A673 (cell line): ENCODE measurements around the gene CFAP52. TPM values are rescaled to one million over a fixed set of nuclear protein-coding genes. Genes with fewer than 3 reads are reported as not detected.

Experiments
- BruUV-seq: library from RNA; stranded (reverse); fragments of 400-500 nt; replicated peaks from 2 replicates; lab custom pipeline; 2021; lab: Mats Ljungman, UMichigan
- CTCF ChIA-PET: fragments of 300-600 bp; sonication (Branson Sonifier 250); formaldehyde crosslinking; loops from one replicate; lab custom pipeline; 2022; ENCODE audit warnings: antibody characterized with exemption; lab: Charles Lee
- POLR2A ChIA-PET: fragments of 300-600 bp; sonication (Branson Sonifier 250); formaldehyde crosslinking; loops from one replicate; lab custom pipeline; 2022; ENCODE audit warnings: antibody characterized with exemption; ENCODE audit not compliant: low non-redundant PET; lab: Charles Lee
- DNase-seq: peaks from one replicate; pipeline ENCODE4 v3.0.0-alpha.2; 2015; ENCODE audit warnings: low spot score
- H3K27ac ChIP-seq: fragments of 200-600 bp; sonication (generic); 2 replicates; pipeline ENCODE4 v1.5.1; 2016; ENCODE audit warnings: mixed run types, low read depth, mild to moderate bottlenecking, mixed read lengths, antibody characterized with exemption, low read length; ENCODE audit not compliant: poor library complexity, severe bottlenecking
- H3K27me3 ChIP-seq: fragments of 200-600 bp; sonication (generic); replicated peaks from 2 replicates; pipeline ENCODE4 v1.6.1; 2017; ENCODE audit warnings: mixed run types, low read depth, mild to moderate bottlenecking, mixed read lengths, antibody characterized with exemption, low read length; ENCODE audit not compliant: insufficient read depth, poor library complexity
- H3K36me3 ChIP-seq: fragments of 200-600 bp; sonication (generic); 2 replicates; pipeline ENCODE4 v1.6.1; 2016; ENCODE audit warnings: mixed run types, mild to moderate bottlenecking, mixed read lengths, antibody characterized with exemption, low read length; ENCODE audit not compliant: insufficient read depth, poor library complexity, severe bottlenecking
- H3K4me1 ChIP-seq: fragments of 200-600 bp; sonication (generic); 2 replicates; pipeline ENCODE4 v1.6.1; 2017; ENCODE audit warnings: mixed run types, mild to moderate bottlenecking, mixed read lengths, antibody characterized with exemption, low read length; ENCODE audit not compliant: insufficient read depth, poor library complexity, severe bottlenecking
- H3K4me3 ChIP-seq: fragments of 200-600 bp; sonication (generic); 2 replicates; pipeline ENCODE4 v1.5.1; 2016; ENCODE audit warnings: low read depth, mixed run types, mild to moderate bottlenecking, mixed read lengths, low read length; ENCODE audit not compliant: poor library complexity, severe bottlenecking
- H3K9me3 ChIP-seq: fragments of 200-600 bp; sonication (generic); 2 replicates; pipeline ENCODE4 v1.6.1; 2016; ENCODE audit warnings: mixed run types, low read depth, mild to moderate bottlenecking, mixed read lengths, antibody characterized with exemption, low read length; ENCODE audit not compliant: poor library complexity, severe bottlenecking
- EZH2 ChIP-seq: fragments of 200-600 bp; sonication (generic); IDR thresholded peaks from 2 replicates; pipeline ENCODE4 v1.6.1; 2017; ENCODE audit warnings: borderline replicate concordance, low read depth, mild to moderate bottlenecking, mixed read lengths, antibody characterized with exemption, low read length; ENCODE audit not compliant: poor library complexity, severe bottlenecking
- intact Hi-C: fragments of 100-400 bp; cut with micrococcal nuclease; formaldehyde crosslinking; loops from one replicate; pipeline ENCODE4 v1.10.0; 2022; ENCODE audit not compliant: unreplicated experiment
- total RNA-seq: library from RNA; stranded (reverse); gene quantifications from 2 replicates; pipeline ENCODE4 v1.2.3, GENCODE V29; 2021
- TF ChIP-seq, protein P1 (sequence below): fragments of 300-800, 200-600 bp; sonication (generic); conservative IDR thresholded peaks from 2 replicates; pipeline ENCODE4 v1.5.1; 2017; ENCODE audit warnings: low read depth, mild to moderate bottlenecking, antibody characterized with exemption, low read length, moderate library complexity, mixed read lengths

CFAP52 gene
- total RNA-seq, 1 experiment from 2014 or later = not detected

DNA sequence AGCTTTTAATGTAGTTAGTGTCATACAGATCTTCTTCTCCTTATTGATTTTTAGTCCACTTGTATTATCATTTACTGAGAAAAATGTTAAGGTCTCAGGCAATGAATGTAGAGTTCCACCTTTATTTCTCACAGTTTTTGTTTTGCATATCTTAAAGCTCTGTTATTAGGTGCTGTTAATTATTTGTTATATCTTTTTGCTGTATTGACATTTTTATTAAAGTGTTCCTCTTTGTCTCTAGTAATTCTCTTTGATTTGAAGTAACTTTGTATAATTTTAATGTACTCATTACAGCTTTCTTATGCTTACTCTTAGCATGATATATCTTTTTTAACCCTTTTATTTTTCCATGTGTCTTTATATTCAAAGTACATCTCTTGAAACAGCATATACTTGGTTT is 46.5 kb downstream of the CFAP52 start:
- no peaks in the 10 kb centered on the region for H3K27me3 ChIP-seq
- no peaks in the 10 kb centered on the region for H3K4me1 ChIP-seq
- no peaks in the 10 kb centered on the region for H3K36me3 ChIP-seq
- no peak overlapping the region for H3K4me3 ChIP-seq
- DNase-seq = no peak
- H3K27ac ChIP-seq = no peak overlapping the region
- no peaks in the 10 kb centered on the region for H3K9me3 ChIP-seq
- no peak for TF ChIP-seq EZH2
- TF ChIP-seq, protein P1, sequence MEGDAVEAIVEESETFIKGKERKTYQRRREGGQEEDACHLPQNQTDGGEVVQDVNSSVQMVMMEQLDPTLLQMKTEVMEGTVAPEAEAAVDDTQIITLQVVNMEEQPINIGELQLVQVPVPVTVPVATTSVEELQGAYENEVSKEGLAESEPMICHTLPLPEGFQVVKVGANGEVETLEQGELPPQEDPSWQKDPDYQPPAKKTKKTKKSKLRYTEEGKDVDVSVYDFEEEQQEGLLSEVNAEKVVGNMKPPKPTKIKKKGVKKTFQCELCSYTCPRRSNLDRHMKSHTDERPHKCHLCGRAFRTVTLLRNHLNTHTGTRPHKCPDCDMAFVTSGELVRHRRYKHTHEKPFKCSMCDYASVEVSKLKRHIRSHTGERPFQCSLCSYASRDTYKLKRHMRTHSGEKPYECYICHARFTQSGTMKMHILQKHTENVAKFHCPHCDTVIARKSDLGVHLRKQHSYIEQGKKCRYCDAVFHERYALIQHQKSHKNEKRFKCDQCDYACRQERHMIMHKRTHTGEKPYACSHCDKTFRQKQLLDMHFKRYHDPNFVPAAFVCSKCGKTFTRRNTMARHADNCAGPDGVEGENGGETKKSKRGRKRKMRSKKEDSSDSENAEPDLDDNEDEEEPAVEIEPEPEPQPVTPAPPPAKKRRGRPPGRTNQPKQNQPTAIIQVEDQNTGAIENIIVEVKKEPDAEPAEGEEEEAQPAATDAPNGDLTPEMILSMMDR = no peak
- intact Hi-C loops = no loop called here
- ChIA-PET POLR2A (no interaction called here), CTCF (no interaction called here)
- BruUV-seq = no TSS peak

DNA sequence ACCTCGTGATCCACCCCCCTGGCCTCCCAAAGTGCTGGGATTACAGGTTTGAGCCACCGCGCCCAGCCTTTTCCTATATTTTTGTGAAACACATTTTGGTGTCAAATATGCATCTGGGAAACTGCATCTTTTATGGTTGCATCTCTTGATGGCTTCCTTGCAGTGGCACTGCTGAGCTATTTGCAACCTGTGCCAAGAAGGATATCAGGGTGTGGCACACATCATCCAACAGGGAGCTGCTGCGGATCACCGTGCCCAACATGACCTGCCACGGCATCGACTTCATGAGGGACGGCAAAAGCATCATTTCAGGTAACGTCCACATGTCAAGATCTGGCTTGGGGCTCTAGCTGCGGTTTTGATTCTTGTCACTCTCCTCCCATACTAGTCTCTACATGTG is 52.1 kb downstream of the CFAP52 start:
- no peak for DNase-seq
- H3K27ac ChIP-seq = no peak overlapping the region
- CTCF ChIA-PET = no interaction called here

DNA sequence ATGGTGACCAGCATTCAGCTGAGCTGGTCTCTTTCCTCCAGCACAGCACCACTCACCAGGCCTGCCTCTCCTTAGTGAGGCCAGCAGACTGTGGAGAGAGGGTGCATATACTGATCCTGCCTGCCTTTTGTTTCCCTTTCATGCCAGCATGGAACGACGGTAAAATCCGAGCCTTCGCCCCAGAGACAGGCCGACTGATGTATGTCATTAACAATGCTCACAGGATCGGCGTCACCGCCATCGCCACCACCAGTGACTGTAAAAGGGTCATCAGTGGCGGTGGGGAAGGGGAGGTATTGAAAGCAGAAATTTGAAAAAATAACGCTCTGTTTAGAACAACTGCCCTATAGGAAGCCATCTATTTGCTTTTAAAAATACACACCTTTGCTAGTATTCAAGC is 56.3 kb downstream of the CFAP52 start:
- no peaks in the 10 kb centered on the region for H3K36me3 ChIP-seq
- ChIA-PET POLR2A (no interaction called here), CTCF (no interaction called here)
- H3K4me3 ChIP-seq = no peak overlapping the region
- no peaks in the 10 kb centered on the region for H3K27me3 ChIP-seq
- no peak overlapping the region for H3K27ac ChIP-seq
- BruUV-seq = no TSS peak
- H3K9me3 ChIP-seq = no peaks in the 10 kb centered on the region
- no peaks in the 10 kb centered on the region for H3K4me1 ChIP-seq
- intact Hi-C loops = no loop called here
- no peak for TF ChIP-seq EZH2
- TF ChIP-seq, protein P1 = no peak
- no peak for DNase-seq

More for the DNA sequence above, 52.1 kb downstream of the CFAP52 start:
- BruUV-seq = no TSS peak
- H3K27me3 ChIP-seq = no peaks in the 10 kb centered on the region
- H3K4me3 ChIP-seq = no peak overlapping the region
- no peaks in the 10 kb centered on the region for H3K36me3 ChIP-seq
- TF ChIP-seq EZH2 = no peak
- TF ChIP-seq, protein P1 = no peak
- intact Hi-C loops = no loop called here
- no peaks in the 10 kb centered on the region for H3K4me1 ChIP-seq
- POLR2A ChIA-PET = no interaction called here
- no peaks in the 10 kb centered on the region for H3K9me3 ChIP-seq
